ENCODE measurements around the gene USP12.

The USP12 gene

GRCh38 chr13:27120811-27121210 is 50.8 kb downstream of the USP12 start:
- no peak for DNase-seq (ENCODE audit: low read depth)

- DNase-seq (ENCODE audit: low read depth) = no peak
These were observed 51.6 kb downstream of the USP12 start for GRCh38 chr13:27120011-27120410.

GRCh38 chr13:27118428-27119054 is 53.1 kb downstream of the USP12 start:
- DNase-seq (ENCODE audit: low read depth) = no peak

- no peak for DNase-seq (ENCODE audit: low read depth)
These were observed 53.7 kb downstream of the USP12 start for GRCh38 chr13:27117952-27118351.

- DNase-seq (ENCODE audit: low read depth) = no peak
These were observed 54.5 kb downstream of the USP12 start for GRCh38 chr13:27117158-27117557.

GRCh38 chr13:27113436-27113835 is 58.2 kb downstream of the USP12 start:
- no peak for DNase-seq (ENCODE audit: low read depth)

- no peak for DNase-seq (ENCODE audit: low read depth)
These were observed 59.6 kb downstream of the USP12 start for GRCh38 chr13:27112006-27112405.

- DNase-seq (ENCODE audit: low read depth) = no peak
These were observed 61.4 kb downstream of the USP12 start for GRCh38 chr13:27110056-27110746.

GRCh38 chr13:27106144-27106543 is 65.5 kb downstream of the USP12 start:
- DNase-seq (ENCODE audit: low read depth) = no peak

- no peak for DNase-seq (ENCODE audit: low read depth)
These were observed 67.0 kb downstream of the USP12 start for GRCh38 chr13:27104606-27105005.

GRCh38 chr13:27101847-27102246 is 69.8 kb downstream of the USP12 start:
- no peak for DNase-seq (ENCODE audit: low read depth)

- no peak for DNase-seq (ENCODE audit: low read depth)
These were observed 70.3 kb downstream of the USP12 start for GRCh38 chr13:27101289-27101688.

- no peak for DNase-seq (ENCODE audit: low read depth)
These were observed 73.9 kb downstream of the USP12 start for GRCh38 chr13:27097691-27098090.

- no peak for DNase-seq (ENCODE audit: low read depth)
These were observed 80.2 kb downstream of the USP12 start for GRCh38 chr13:27091451-27091850.

GRCh38 chr13:27088619-27089018 is 83.0 kb downstream of the USP12 start:
- DNase-seq (ENCODE audit: low read depth) = no peak

GRCh38 chr13:27086599-27087265 is 84.9 kb downstream of the USP12 start:
- DNase-seq (ENCODE audit: low read depth) = no peak

- DNase-seq (ENCODE audit: low read depth) = no peak
These were observed 88.4 kb downstream of the USP12 start for GRCh38 chr13:27083183-27083582.

GRCh38 chr13:27081893-27082679 is 89.5 kb downstream of the USP12 start:
- DNase-seq (ENCODE audit: low read depth) = no peak

GRCh38 chr13:27080018-27080948 is 91.3 kb downstream of the USP12 start:
- no peak for DNase-seq (ENCODE audit: low read depth)

- no peak for DNase-seq (ENCODE audit: low read depth)
These were observed 92.1 kb downstream of the USP12 start for GRCh38 chr13:27079421-27079958.

GRCh38 chr13:27077451-27077850 is 94.2 kb downstream of the USP12 start:
- no peak for DNase-seq (ENCODE audit: low read depth)

Data from stimulated activated CD4-positive, alpha-beta T cell treated with anti-CD3 and anti-CD28 coated beads, Interleukin-2, amount 100 ng/mL, for 4 hours (primary cell).